ENCODE data around the gene NTMT2. TPM values are rescaled to one million over a fixed set of nuclear protein-coding genes. Genes with fewer than 3 reads are reported as not detected.

Gene NTMT2
- total and polyA plus RNA-seq, 9 of the 15 experiments (the other 6 are each of a cell fraction or from before 2014, with no cell fraction given), result not detected

DNA sequence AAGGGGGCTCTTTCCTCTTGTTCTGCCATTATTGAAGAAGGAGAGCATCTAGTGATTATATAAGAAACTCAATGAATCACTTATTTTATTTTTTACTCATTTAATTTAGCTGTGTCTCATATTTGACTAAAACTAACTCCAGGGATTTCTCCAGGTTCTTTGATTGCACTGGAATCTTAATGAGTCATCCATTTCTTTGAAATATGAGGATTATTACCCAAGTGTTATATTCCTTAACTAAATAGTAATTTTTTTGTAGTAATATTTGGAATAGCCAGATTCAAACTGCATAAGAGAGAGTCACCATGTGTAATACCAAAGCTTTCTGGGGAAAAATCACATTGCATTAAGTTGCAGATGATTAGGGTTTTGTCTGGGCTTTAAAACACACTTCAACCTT, 59.5 kb downstream of the NTMT2 start:
- no peaks in the 10 kb centered on the region for H3K36me3 ChIP-seq (ENCODE audit: control insufficient read depth, insufficient read depth, low read length)
- FAIRE-seq (no peak), ATAC-seq (no peak), DNase-seq (ENCODE audit: extremely low read depth in 1 of 4, low spot score in 3 of 4) (no peak)
- intact Hi-C loops (cut with micrococcal nuclease) (no loop called here), in situ Hi-C loops (cut with MboI) (no loop called here)
- CTCF ChIA-PET (ENCODE audit: low intra/inter-chr PET ratio), result no interaction called here
- no TSS peak for BruUV-seq (replicated peaks)
- H2AFZ ChIP-seq (ENCODE audit: low read depth, low read length), result no peak overlapping the region
- H3K9me3 ChIP-seq (replicated peaks; ENCODE audit: control insufficient read depth, insufficient read depth, low read depth, low read length), result no peaks in the 10 kb centered on the region; the same call in 1 of the 2 replicates
- H3K4me3 ChIP-seq, result no peak overlapping the region
- H3K27me3 ChIP-seq (ENCODE audit: control insufficient read depth in 2 of 2, insufficient read depth in 2 of 2, low read length in 2 of 2), result no peaks in the 10 kb centered on the region
- H3K9ac ChIP-seq (ENCODE audit: insufficient read depth in 1 of 2, low read depth in 2 of 2, low read length in 2 of 2), result no peak overlapping the region
- H4K20me1 ChIP-seq (replicated peaks; ENCODE audit: control insufficient read depth, insufficient read depth, low read length), result no peaks in the 10 kb centered on the region
- no peaks in the 10 kb centered on the region for H3K79me2 ChIP-seq (ENCODE audit: control insufficient read depth, insufficient read depth, low read length)
- no peak overlapping the region for H3K27ac ChIP-seq (ENCODE audit: extremely low read depth, low read depth, low read length)
- no peak for TF ChIP-seq ZFP30 (CRISPR knock-in tag; IDR thresholded peaks at IDR 0.05; ENCODE audit: borderline replicate concordance)
- TF ChIP-seq PML (IDR thresholded peaks at IDR 0.05; ENCODE audit: low read length), result no peak
- no peak for TF ChIP-seq CSDE1 (IDR thresholded peaks at IDR 0.05)
- no peak for TF ChIP-seq NFRKB (IDR thresholded peaks at IDR 0.05; ENCODE audit: low read depth)
- POLR2A ChIA-PET, result no interaction called here
- no peak overlapping the region for H3K4me2 ChIP-seq (ENCODE audit: insufficient read depth, low read length)
- H3K4me1 ChIP-seq (replicated peaks in 1 of 2; ENCODE audit: control insufficient read depth in 2 of 2, insufficient read depth in 2 of 2, low read length in 2 of 2), result no peaks in the 10 kb centered on the region
- no peaks in the 10 kb centered on the region for H3K9me1 ChIP-seq (ENCODE audit: control insufficient read depth, insufficient read depth, low read length)

DNA sequence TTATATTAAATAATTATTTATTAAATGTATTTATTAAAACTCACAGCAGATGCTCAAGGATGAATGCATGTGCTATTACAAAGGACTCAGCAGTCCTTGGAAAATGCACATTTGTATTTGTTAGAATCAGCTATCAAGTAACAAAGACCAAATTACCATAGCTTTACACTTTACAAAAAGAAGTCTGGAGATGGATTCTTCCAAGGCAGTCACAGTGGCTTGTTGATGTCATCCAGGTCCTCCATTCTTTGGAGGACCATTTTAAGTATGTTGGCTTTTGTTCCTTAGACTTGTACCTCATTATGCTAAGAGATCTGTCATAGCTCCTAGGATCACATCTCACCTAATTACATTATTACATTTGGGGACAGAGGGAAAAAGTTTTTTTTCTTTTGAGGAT, 63.4 kb downstream of the NTMT2 start:
- ChIA-PET POLR2A (no interaction called here), CTCF (ENCODE audit: low intra/inter-chr PET ratio) (no interaction called here)
- H3K9me3 ChIP-seq (replicated peaks; ENCODE audit: control insufficient read depth, insufficient read depth, low read depth, low read length), result no peaks in the 10 kb centered on the region
- no peak for FAIRE-seq
- in situ Hi-C loops (cut with MboI), result no loop called here
- H3K9ac ChIP-seq (ENCODE audit: insufficient read depth in 1 of 2, low read depth in 2 of 2, low read length in 2 of 2), result no peak overlapping the region
- DNase-seq (ENCODE audit: extremely low read depth in 1 of 4, low spot score in 3 of 4), result no peak
- no peaks in the 10 kb centered on the region for H3K9me1 ChIP-seq (ENCODE audit: control insufficient read depth, insufficient read depth, low read length)
- no peak overlapping the region for H2AFZ ChIP-seq (ENCODE audit: low read depth, low read length)
- H3K27me3 ChIP-seq (ENCODE audit: control insufficient read depth in 2 of 2, insufficient read depth in 2 of 2, low read length in 2 of 2), result no peaks in the 10 kb centered on the region
- no peaks in the 10 kb centered on the region for H3K79me2 ChIP-seq (ENCODE audit: control insufficient read depth, insufficient read depth, low read length)
- no peaks in the 10 kb centered on the region for H4K20me1 ChIP-seq (replicated peaks; ENCODE audit: control insufficient read depth, insufficient read depth, low read length)
- no peaks in the 10 kb centered on the region for H3K36me3 ChIP-seq (ENCODE audit: control insufficient read depth, insufficient read depth, low read length)
- no peaks in the 10 kb centered on the region for H3K4me1 ChIP-seq (replicated peaks in 1 of 2; ENCODE audit: control insufficient read depth in 2 of 2, insufficient read depth in 2 of 2, low read length in 2 of 2)
- intact Hi-C loops (cut with micrococcal nuclease), result no loop called here
- ATAC-seq, result no peak
- no peak overlapping the region for H3K4me3 ChIP-seq
- no peak overlapping the region for H3K4me2 ChIP-seq (ENCODE audit: insufficient read depth, low read length)
- no TSS peak for BruUV-seq (replicated peaks)
- no peak overlapping the region for H3K27ac ChIP-seq (ENCODE audit: extremely low read depth, low read depth, low read length)
- TF ChIP-seq SPI1 (IDR thresholded peaks at IDR 0.05; ENCODE audit: borderline replicate concordance, low read depth, low read length), result no peak
- TF ChIP-seq FOXK2 (conservative IDR thresholded peaks at IDR 0.05 in 1 of 2, IDR thresholded peaks at IDR 0.05 in 1 of 2; ENCODE audit: low read depth in 2 of 2), result no peak
- TF ChIP-seq, protein P1, sequence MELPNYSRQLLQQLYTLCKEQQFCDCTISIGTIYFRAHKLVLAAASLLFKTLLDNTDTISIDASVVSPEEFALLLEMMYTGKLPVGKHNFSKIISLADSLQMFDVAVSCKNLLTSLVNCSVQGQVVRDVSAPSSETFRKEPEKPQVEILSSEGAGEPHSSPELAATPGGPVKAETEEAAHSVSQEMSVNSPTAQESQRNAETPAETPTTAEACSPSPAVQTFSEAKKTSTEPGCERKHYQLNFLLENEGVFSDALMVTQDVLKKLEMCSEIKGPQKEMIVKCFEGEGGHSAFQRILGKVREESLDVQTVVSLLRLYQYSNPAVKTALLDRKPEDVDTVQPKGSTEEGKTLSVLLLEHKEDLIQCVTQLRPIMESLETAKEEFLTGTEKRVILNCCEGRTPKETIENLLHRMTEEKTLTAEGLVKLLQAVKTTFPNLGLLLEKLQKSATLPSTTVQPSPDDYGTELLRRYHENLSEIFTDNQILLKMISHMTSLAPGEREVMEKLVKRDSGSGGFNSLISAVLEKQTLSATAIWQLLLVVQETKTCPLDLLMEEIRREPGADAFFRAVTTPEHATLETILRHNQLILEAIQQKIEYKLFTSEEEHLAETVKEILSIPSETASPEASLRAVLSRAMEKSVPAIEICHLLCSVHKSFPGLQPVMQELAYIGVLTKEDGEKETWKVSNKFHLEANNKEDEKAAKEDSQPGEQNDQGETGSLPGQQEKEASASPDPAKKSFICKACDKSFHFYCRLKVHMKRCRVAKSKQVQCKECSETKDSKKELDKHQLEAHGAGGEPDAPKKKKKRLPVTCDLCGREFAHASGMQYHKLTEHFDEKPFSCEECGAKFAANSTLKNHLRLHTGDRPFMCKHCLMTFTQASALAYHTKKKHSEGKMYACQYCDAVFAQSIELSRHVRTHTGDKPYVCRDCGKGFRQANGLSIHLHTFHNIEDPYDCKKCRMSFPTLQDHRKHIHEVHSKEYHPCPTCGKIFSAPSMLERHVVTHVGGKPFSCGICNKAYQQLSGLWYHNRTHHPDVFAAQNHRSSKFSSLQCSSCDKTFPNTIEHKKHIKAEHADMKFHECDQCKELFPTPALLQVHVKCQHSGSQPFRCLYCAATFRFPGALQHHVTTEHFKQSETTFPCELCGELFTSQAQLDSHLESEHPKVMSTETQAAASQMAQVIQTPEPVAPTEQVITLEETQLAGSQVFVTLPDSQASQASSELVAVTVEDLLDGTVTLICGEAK (IDR thresholded peaks at IDR 0.05), result no peak
- TF ChIP-seq, protein P1 (CRISPR knock-in tag; IDR thresholded peaks at IDR 0.05), result no peak
